Measurements from ENCODE around the gene KRTAP10-11. TPM values are rescaled to one million over a fixed set of nuclear protein-coding genes. Genes with fewer than 3 reads are reported as not detected.
"Not testable (repeated sequence)": the region's sequence is repeated elsewhere in the genome, so short reads cannot be mapped to it uniquely, and the experiment has no call there.

KRTAP10-11 gene
- total and polyA plus RNA-seq, 12 donors = not detected

DNA sequence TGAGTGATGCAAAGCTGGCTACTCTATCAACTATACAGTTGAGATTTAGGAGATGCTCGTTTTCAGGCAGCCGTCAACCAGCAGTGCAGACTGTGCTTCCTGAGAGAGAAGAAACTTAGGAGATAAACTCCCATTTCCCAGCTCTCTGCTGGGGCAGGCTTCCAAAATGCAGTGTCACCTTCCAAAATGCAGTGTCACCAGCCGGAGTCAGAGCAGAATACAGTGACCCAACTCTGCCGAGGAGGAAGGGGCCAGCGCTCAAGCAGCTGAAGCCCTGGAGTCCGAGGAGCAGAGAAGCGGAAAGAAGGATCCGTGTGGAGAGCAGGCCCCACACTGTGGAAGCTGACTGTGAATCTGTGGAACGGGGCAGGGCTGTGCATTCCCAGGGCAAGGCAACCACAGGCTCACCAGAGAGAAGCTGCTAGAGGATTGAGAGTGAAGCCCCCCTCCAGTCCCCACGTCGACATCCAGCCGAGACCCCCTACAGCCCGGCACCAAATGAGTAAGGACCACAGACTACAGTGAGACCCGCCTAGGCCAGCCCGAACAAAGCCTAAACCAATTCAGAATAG is 36.5 kb downstream of the KRTAP10-11 start:
- no peaks in the 10 kb centered on the region for H3K4me1 ChIP-seq
- intact Hi-C loops (cut with DNase I) = no loop called here
- peaks cover 0 to 7% (median 0%) of the 10 kb centered on the region in 11 donors for H3K9me3 ChIP-seq
- ATAC-seq (no peak), DNase-seq (no peak)
- TF ChIP-seq, protein P1, sequence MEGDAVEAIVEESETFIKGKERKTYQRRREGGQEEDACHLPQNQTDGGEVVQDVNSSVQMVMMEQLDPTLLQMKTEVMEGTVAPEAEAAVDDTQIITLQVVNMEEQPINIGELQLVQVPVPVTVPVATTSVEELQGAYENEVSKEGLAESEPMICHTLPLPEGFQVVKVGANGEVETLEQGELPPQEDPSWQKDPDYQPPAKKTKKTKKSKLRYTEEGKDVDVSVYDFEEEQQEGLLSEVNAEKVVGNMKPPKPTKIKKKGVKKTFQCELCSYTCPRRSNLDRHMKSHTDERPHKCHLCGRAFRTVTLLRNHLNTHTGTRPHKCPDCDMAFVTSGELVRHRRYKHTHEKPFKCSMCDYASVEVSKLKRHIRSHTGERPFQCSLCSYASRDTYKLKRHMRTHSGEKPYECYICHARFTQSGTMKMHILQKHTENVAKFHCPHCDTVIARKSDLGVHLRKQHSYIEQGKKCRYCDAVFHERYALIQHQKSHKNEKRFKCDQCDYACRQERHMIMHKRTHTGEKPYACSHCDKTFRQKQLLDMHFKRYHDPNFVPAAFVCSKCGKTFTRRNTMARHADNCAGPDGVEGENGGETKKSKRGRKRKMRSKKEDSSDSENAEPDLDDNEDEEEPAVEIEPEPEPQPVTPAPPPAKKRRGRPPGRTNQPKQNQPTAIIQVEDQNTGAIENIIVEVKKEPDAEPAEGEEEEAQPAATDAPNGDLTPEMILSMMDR (IDR thresholded peaks at IDR 0.05) = no peak
- peaks cover 0 to 34% (median 16%) of the 10 kb centered on the region in 7 donors for H3K27me3 ChIP-seq
- no peak overlapping the region for H3K27ac ChIP-seq
- no peaks in the 10 kb centered on the region for H3K36me3 ChIP-seq
- H3K4me3 ChIP-seq = no peak overlapping the region
- 75% methylated on average over 15 of the region's 15 CpGs for WGBS, 2 donors

GRCh38 chr21:44684077-44684476 is 37.9 kb downstream of the KRTAP10-11 start:
- peaks cover 0 to 48% (median 30%) of the 10 kb centered on the region in 7 donors for H3K27me3 ChIP-seq
- intact Hi-C loops (cut with DNase I) = loop anchor here in 1 of 10 donors (2.0 kb wide), 1 partner anchor 19 kb away; no protein-coding TSS in a partner anchor
- 65 to 79% methylated on average over 7 of the region's 7 CpGs for WGBS, 2 donors

DNA sequence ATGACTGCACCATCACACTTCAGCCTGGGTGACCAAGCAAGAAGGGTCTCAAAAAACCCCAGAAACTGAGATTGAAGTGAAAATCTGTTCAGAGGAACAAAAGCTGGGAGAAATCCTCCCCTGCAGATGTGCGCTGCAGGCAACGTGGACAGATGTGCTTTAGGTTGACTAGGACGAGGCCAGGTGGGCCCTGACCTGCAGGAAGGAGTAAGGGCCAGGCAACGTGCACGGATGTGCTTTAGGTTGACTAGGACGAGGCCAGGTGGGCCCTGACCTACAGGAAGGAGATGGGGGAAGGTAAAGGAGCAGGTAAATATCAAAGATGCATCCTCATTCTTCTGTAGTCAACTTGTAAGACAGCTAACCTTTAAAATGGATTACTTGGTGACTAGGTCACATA is 38.3 kb downstream of the KRTAP10-11 start:
- TF ChIP-seq, protein P1 (IDR thresholded peaks at IDR 0.05) = no peak
- DNase-seq (no peak), ATAC-seq (no peak)
- Histone ChIP-seq H3K27me3 (peaks cover 0 to 48% (median 30%) of the 10 kb centered on the region in 7 donors), H3K27ac (no peak overlapping the region), H3K36me3 (no peaks in the 10 kb centered on the region), H3K4me1 (no peaks in the 10 kb centered on the region), H3K4me3 (no peak overlapping the region), H3K9me3 (peaks cover 0 to 6% (median 0%) of the 10 kb centered on the region in 11 donors)
- 61 to 78% methylated on average over 6 of the region's 6 CpGs for WGBS, 2 donors
- intact Hi-C loops (cut with DNase I) = loop anchor here in 1 of 10 donors (2.0 kb wide), 1 partner anchor 20 kb away; no protein-coding TSS in a partner anchor

More at GRCh38 chr21:44684077-44684476, 37.9 kb downstream of the KRTAP10-11 start:
- DNase-seq = no peak
- ATAC-seq = no peak
- H3K4me3 ChIP-seq = no peak overlapping the region
- peaks cover 0 to 7% (median 0%) of the 10 kb centered on the region in 11 donors for H3K9me3 ChIP-seq
- no peaks in the 10 kb centered on the region for H3K36me3 ChIP-seq
- TF ChIP-seq, protein P1 (IDR thresholded peaks at IDR 0.05) = no peak
- H3K27ac ChIP-seq = no peak overlapping the region
- no peaks in the 10 kb centered on the region for H3K4me1 ChIP-seq

DNA sequence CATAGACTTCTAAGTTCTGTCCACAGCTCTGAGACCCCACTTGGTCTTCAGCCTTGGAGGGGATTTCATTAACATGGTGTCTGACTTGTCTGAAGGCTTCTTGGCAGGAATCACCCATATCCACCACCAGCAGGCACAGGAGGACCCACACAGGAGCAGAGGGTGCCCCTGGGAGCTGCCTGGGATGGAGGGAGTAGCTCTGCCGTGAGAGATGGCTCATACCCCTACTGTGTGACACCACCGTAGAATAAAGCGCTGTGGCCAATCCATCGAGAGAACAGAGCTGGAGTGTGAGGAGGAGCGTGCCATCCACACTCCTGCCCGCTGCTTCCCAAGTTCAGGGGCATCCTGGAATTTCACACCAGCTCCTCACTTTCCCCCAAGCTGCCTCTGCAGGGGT is 38.8 kb downstream of the KRTAP10-11 start:
- not testable (repeated sequence) for H3K36me3 ChIP-seq, H3K4me3 ChIP-seq, H3K27ac ChIP-seq, H3K9me3 ChIP-seq, ATAC-seq, H3K4me1 ChIP-seq, DNase-seq
- WGBS, 2 donors = 70 to 83% methylated on average over 6 of the region's 6 CpGs
- H3K27me3 ChIP-seq = peaks cover 0 to 52% (median 30%) of the 10 kb centered on the region in 7 donors
- intact Hi-C loops (cut with DNase I) = loop anchor here in 1 of 10 donors (2.0 kb wide), 1 partner anchor 20 kb away; no protein-coding TSS in a partner anchor
